A673 (cell line): Measurements from ENCODE around the gene GEN1. TPM values are rescaled to one million over a fixed set of nuclear protein-coding genes. Genes with fewer than 3 reads are reported as not detected.
"Not testable (repeated sequence)": the region's sequence is repeated elsewhere in the genome, so short reads cannot be mapped to it uniquely, and the experiment has no call there.

Experiments
- BruUV-seq: library from RNA; stranded (reverse); fragments of 400-500 nt; replicated peaks from 2 replicates; lab custom pipeline; 2021; lab: Mats Ljungman, UMichigan
- CTCF ChIA-PET: fragments of 300-600 bp; sonication (Branson Sonifier 250); formaldehyde crosslinking; loops from one replicate; lab custom pipeline; 2022; ENCODE audit warnings: antibody characterized with exemption; lab: Charles Lee
- POLR2A ChIA-PET: fragments of 300-600 bp; sonication (Branson Sonifier 250); formaldehyde crosslinking; loops from one replicate; lab custom pipeline; 2022; ENCODE audit warnings: antibody characterized with exemption; ENCODE audit not compliant: low non-redundant PET; lab: Charles Lee
- DNase-seq: peaks from one replicate; pipeline ENCODE4 v3.0.0-alpha.2; 2015; ENCODE audit warnings: low spot score
- H3K27ac ChIP-seq: fragments of 200-600 bp; sonication (generic); 2 replicates; pipeline ENCODE4 v1.5.1; 2016; ENCODE audit warnings: mixed run types, low read depth, mild to moderate bottlenecking, mixed read lengths, antibody characterized with exemption, low read length; ENCODE audit not compliant: poor library complexity, severe bottlenecking
- H3K27me3 ChIP-seq: fragments of 200-600 bp; sonication (generic); replicated peaks from 2 replicates; pipeline ENCODE4 v1.6.1; 2017; ENCODE audit warnings: mixed run types, low read depth, mild to moderate bottlenecking, mixed read lengths, antibody characterized with exemption, low read length; ENCODE audit not compliant: insufficient read depth, poor library complexity
- H3K36me3 ChIP-seq: fragments of 200-600 bp; sonication (generic); 2 replicates; pipeline ENCODE4 v1.6.1; 2016; ENCODE audit warnings: mixed run types, mild to moderate bottlenecking, mixed read lengths, antibody characterized with exemption, low read length; ENCODE audit not compliant: insufficient read depth, poor library complexity, severe bottlenecking
- H3K4me1 ChIP-seq: fragments of 200-600 bp; sonication (generic); 2 replicates; pipeline ENCODE4 v1.6.1; 2017; ENCODE audit warnings: mixed run types, mild to moderate bottlenecking, mixed read lengths, antibody characterized with exemption, low read length; ENCODE audit not compliant: insufficient read depth, poor library complexity, severe bottlenecking
- H3K4me3 ChIP-seq: fragments of 200-600 bp; sonication (generic); 2 replicates; pipeline ENCODE4 v1.5.1; 2016; ENCODE audit warnings: low read depth, mixed run types, mild to moderate bottlenecking, mixed read lengths, low read length; ENCODE audit not compliant: poor library complexity, severe bottlenecking
- H3K9me3 ChIP-seq: fragments of 200-600 bp; sonication (generic); 2 replicates; pipeline ENCODE4 v1.6.1; 2016; ENCODE audit warnings: mixed run types, low read depth, mild to moderate bottlenecking, mixed read lengths, antibody characterized with exemption, low read length; ENCODE audit not compliant: poor library complexity, severe bottlenecking
- CTCF ChIP-seq: fragments of 300-800, 200-600 bp; sonication (generic); conservative IDR thresholded peaks from 2 replicates; pipeline ENCODE4 v1.5.1; 2017; ENCODE audit warnings: low read depth, mild to moderate bottlenecking, antibody characterized with exemption, low read length, moderate library complexity, mixed read lengths
- EZH2 ChIP-seq: fragments of 200-600 bp; sonication (generic); IDR thresholded peaks from 2 replicates; pipeline ENCODE4 v1.6.1; 2017; ENCODE audit warnings: borderline replicate concordance, low read depth, mild to moderate bottlenecking, mixed read lengths, antibody characterized with exemption, low read length; ENCODE audit not compliant: poor library complexity, severe bottlenecking
- intact Hi-C: fragments of 100-400 bp; cut with micrococcal nuclease; formaldehyde crosslinking; loops from one replicate; pipeline ENCODE4 v1.10.0; 2022; ENCODE audit not compliant: unreplicated experiment
- total RNA-seq: library from RNA; stranded (reverse); gene quantifications from 2 replicates; pipeline ENCODE4 v1.2.3, GENCODE V29; 2021

The GEN1 gene
- total RNA-seq, 1 experiment from 2014 or later = 33.6 TPM

DNA sequence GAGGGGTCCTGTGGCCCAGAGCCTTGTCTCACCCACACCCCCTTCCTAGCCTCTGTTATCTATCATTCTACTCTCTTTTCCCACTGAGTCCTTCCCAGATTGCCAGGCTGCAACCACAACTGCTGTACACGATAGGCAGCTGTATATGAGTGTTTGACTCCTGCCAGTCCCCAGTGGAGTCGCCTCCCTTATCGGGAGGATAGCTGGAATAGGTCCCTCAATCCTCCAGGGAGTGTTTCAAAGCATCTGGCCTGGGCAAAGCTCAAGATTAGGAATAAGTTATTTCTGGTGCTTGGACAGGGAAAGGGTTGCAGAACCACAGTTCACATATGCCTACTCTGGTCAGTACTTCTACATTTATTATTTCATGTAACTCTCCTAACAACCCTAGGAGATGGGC is 67.1 kb downstream of the GEN1 start:
- DNase-seq = no peak
- Histone ChIP-seq H3K9me3 (no peaks in the 10 kb centered on the region), H3K27me3 (no peaks in the 10 kb centered on the region), H3K4me1 (peaks cover 6% of the 10 kb centered on the region), H3K36me3 (no peaks in the 10 kb centered on the region), H3K4me3 (no peak overlapping the region), H3K27ac (no peak overlapping the region)
- intact Hi-C loops = no loop called here
- ChIA-PET CTCF (no interaction called here), POLR2A (no interaction called here)
- TF ChIP-seq EZH2 = no peak
- TF ChIP-seq CTCF = no peak
- no TSS peak for BruUV-seq

DNA sequence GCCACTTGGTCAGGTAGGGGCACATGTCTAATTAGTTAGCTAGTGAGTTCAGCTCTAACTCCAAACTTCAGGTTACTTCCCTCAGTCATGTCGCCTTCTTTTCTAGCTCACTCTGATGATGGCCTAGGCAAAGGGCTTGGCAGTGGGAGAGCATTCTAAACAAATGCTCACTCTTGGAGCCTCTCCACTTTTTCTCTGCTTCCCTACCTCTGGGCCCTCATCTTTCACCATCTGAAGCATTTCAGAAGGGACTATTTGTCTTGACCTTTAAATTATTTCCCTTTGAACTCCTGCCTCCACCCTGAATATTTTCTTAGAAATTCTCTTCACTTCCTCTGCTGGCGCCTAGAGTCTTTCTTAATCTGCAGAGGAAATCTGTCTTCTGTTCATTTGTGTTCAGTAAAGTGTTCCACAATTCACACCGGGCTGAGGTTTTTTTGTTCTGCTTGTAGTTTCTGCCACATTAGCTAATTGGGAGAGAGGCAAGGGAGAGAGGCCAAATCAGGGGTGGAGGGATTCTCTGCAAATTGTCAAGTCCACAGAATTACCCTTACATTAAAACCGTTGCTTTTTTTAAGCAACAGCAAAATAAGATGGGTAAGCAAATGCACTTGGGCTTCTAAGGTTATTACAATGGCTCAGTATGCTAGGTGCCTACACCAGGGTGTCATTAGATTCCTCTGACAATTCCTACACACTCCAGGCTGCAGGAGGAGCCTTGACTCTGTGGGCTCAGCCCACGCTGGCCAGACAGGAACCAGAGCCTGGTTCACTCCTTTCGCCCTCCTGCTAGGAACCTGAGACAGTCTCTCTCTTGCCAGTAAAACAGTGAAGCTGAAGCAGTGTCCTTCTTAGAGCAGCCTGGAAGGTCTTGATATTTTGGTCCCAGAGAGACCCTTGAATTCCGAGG is 67.9 kb downstream of the GEN1 start:
- no TSS peak for BruUV-seq
- H3K4me1 ChIP-seq = peaks cover 6% of the 10 kb centered on the region
- ChIA-PET POLR2A (no interaction called here), CTCF (interaction anchor here (0.6 kb wide), 1 partner anchor 149 kb away, joined by 3 read pairs; no protein-coding TSS in a partner anchor)
- H3K4me3 ChIP-seq = no peak overlapping the region
- H3K27ac ChIP-seq = no peak overlapping the region
- TF ChIP-seq EZH2 (no peak), CTCF (no peak)
- no peaks in the 10 kb centered on the region for H3K9me3 ChIP-seq
- no peak for DNase-seq
- no peaks in the 10 kb centered on the region for H3K27me3 ChIP-seq
- intact Hi-C loops = no loop called here
- no peaks in the 10 kb centered on the region for H3K36me3 ChIP-seq

GRCh38 chr2:17822445-17823117 is 68.6 kb downstream of the GEN1 start:
- no peak for TF ChIP-seq CTCF
- TF ChIP-seq EZH2 = no peak
- intact Hi-C loops = no loop called here
- POLR2A ChIA-PET = no interaction called here
- DNase-seq = no peak
- CTCF ChIA-PET = interaction anchor here (0.6 kb wide), 1 partner anchor 149 kb away, joined by 3 read pairs; no protein-coding TSS in a partner anchor
- no TSS peak for BruUV-seq
- Histone ChIP-seq H3K4me3 (no peak overlapping the region), H3K27me3 (no peaks in the 10 kb centered on the region), H3K27ac (no peak overlapping the region), H3K9me3 (no peaks in the 10 kb centered on the region), H3K4me1 (peaks cover 6% of the 10 kb centered on the region), H3K36me3 (no peaks in the 10 kb centered on the region)

DNA sequence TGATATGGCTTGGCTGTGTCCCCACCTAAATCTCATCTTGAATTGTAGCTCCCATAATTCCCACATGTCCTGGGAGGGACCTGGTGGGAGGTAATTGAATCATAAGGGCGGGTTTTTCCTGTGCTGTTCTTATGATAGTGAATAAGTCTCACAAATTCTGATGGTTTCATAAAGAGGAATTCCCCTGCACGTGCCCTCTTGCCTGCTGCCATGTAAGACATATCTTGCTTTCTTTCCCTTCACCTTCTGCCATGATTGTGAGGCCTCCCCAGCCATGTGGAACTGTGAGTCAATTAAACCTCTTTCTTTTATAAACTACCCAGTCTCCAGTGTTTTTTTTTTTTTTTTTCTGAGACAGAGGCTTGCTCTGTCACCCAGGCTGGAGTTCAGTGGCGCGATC is 69.7 kb downstream of the GEN1 start:
- DNase-seq, H3K27me3 ChIP-seq, POLR2A ChIA-PET, H3K4me3 ChIP-seq, intact Hi-C loops, H3K4me1 ChIP-seq, H3K9me3 ChIP-seq, BruUV-seq, CTCF ChIA-PET, H3K27ac ChIP-seq, H3K36me3 ChIP-seq: not testable (repeated sequence)
